HCT116 (cell line): ENCODE data around the gene ZDHHC16. TPM values are rescaled to one million over a fixed set of nuclear protein-coding genes. Genes with fewer than 3 reads are reported as not detected.
A peak's percentile ranks its signal among the peaks of the same experiment; 100 is the strongest.

Experiments
- ATAC-seq: fragments of 200-7000 bp; cut with Tn5 transposase; 2 replicates; pipeline ENCODE4 v1.9.1; 2020; ENCODE audit warnings: mild to moderate bottlenecking, moderate library complexity
- BruUV-seq: library from RNA; stranded (reverse); fragments of 400-500 nt; replicated peaks from 2 replicates; lab custom pipeline; 2021; lab: Mats Ljungman, UMichigan
- CTCF ChIA-PET: fragments of 300-600 bp; sonication (Branson Sonifier 250); formaldehyde crosslinking; loops from one replicate; lab custom pipeline; 2021; ENCODE audit warnings: antibody characterized with exemption; lab: Charles Lee
- POLR2A ChIA-PET: fragments of 300-600, 350-600 bp; sonication (Branson Sonifier 250); formaldehyde crosslinking; loops from one replicate; lab custom pipeline; 2021; ENCODE audit warnings: antibody characterized with exemption; lab: Charles Lee
- RAD21 ChIA-PET, 2 experiments: fragments of 300-600 bp; sonication (Branson Sonifier 250); formaldehyde crosslinking; loops; one replicate each; lab custom pipeline; 2023; ENCODE audit warnings: low total read pairs in 2 of 2; ENCODE audit not compliant: uncharacterized antibody in 2 of 2, unreplicated experiment in 2 of 2, low non-redundant PET in 1 of 2; lab: Charles Lee
- DNase-seq: peaks from one replicate; pipeline ENCODE4 v3.0.0-alpha.2; 2010; ENCODE audit warnings: low read depth, low spot score
- H2AFZ ChIP-seq: fragments of 200-600 bp; shearing (Covaris generic), sonication (generic); 2 replicates; pipeline ENCODE4 v1.6.1; 2017; ENCODE audit warnings: low read depth, mixed run types, mixed read lengths, antibody characterized with exemption, low read length; ENCODE audit not compliant: poor library complexity, severe bottlenecking
- H3K27ac ChIP-seq: 2 replicates; pipeline ENCODE4 v1.5.1; 2012; ENCODE audit warnings: low read depth, low read length
- H3K27me3 ChIP-seq: fragments of 200-600 bp; sonication (generic); 2 replicates; pipeline ENCODE4 v1.6.1; 2016; ENCODE audit warnings: mixed run types, low read length, mixed read lengths; ENCODE audit not compliant: insufficient read depth
- H3K36me3 ChIP-seq, 2 experiments: fragments of 200-500 bp in 1 of 2; fragments of 200-600 bp in 1 of 2; sonication (Bioruptor generic) in 1 of 2; sonication (generic) in 1 of 2; 2 replicates each; pipeline versions ENCODE4 v1.5.1 to v1.6.1; 2014 to 2016; ENCODE audit warnings: low read length in 2 of 2, inconsistent platforms in 1 of 2, mixed read lengths in 1 of 2, mixed run types in 1 of 2; ENCODE audit not compliant: insufficient read depth in 2 of 2, control insufficient read depth in 1 of 2
- H3K4me1 ChIP-seq, 2 experiments: fragments of 200-600 bp in 1 of 2; sonication (generic) in 1 of 2; 2 replicates each; pipeline versions ENCODE4 v1.5.1 to v1.6.1; 2012 to 2017; ENCODE audit warnings: low read length in 2 of 2, inconsistent platforms in 1 of 2, mild to moderate bottlenecking in 1 of 2, mixed read lengths in 1 of 2, mixed run types in 1 of 2, moderate library complexity in 1 of 2; ENCODE audit not compliant: insufficient read depth in 2 of 2, control insufficient read depth in 1 of 2
- H3K4me2 ChIP-seq: fragments of 200-600 bp; sonication (generic); 2 replicates; pipeline ENCODE4 v1.6.1; 2017; ENCODE audit warnings: mixed run types, low read length, mixed read lengths
- H3K4me3 ChIP-seq, 2 experiments: fragments of 200-600 bp in 1 of 2; sonication (generic) in 1 of 2; replicated peaks in 1 of 2; 2 replicates each; pipeline ENCODE4 v1.5.1; 2011 to 2016; ENCODE audit warnings: low read length in 2 of 2, control low read depth in 1 of 2, low read depth in 1 of 2, mild to moderate bottlenecking in 1 of 2, mixed read lengths in 1 of 2, mixed run types in 1 of 2
- H3K79me2 ChIP-seq: fragments of 200-600 bp; sonication (generic); 2 replicates; pipeline ENCODE4 v1.6.1; 2017; ENCODE audit warnings: mild to moderate bottlenecking, mixed run types, low read length, moderate library complexity, mixed read lengths; ENCODE audit not compliant: insufficient read depth
- H3K9ac ChIP-seq: fragments of 200-600 bp; sonication (generic); 2 replicates; pipeline ENCODE4 v1.6.1; 2016; ENCODE audit warnings: low read length, mixed read lengths
- H3K9me2 ChIP-seq: fragments of 200-600 bp; sonication (generic), shearing (Covaris generic); 2 replicates; pipeline ENCODE4 v1.6.1; 2017; ENCODE audit warnings: mixed run types, mild to moderate bottlenecking, moderate library complexity; ENCODE audit not compliant: insufficient read depth
- H3K9me3 ChIP-seq, 2 experiments: fragments of 200-500 bp in 1 of 2; fragments of 200-600 bp in 1 of 2; sonication (Bioruptor generic) in 1 of 2; sonication (generic) in 1 of 2; 2 replicates each; pipeline ENCODE4 v1.6.1; 2014 to 2017; ENCODE audit warnings: low read length in 2 of 2, mixed read lengths in 2 of 2, inconsistent platforms in 1 of 2, low read depth in 1 of 2, mild to moderate bottlenecking in 1 of 2, mixed run types in 1 of 2, moderate library complexity in 1 of 2; ENCODE audit not compliant: control insufficient read depth in 1 of 2, insufficient read depth in 1 of 2
- H4K20me1 ChIP-seq: fragments of 200-600 bp; sonication (generic), shearing (Covaris generic); 2 replicates; pipeline ENCODE4 v1.6.1; 2017; ENCODE audit warnings: mixed run types, mild to moderate bottlenecking, moderate library complexity; ENCODE audit not compliant: insufficient read depth
- CBX3 ChIP-seq: IDR thresholded peaks from 2 replicates; pipeline ENCODE4 v1.6.1; 2012; ENCODE audit warnings: low read depth
- EGR1 ChIP-seq: IDR thresholded peaks from 2 replicates; pipeline ENCODE4 v1.6.1; 2012; ENCODE audit warnings: low read depth
- MAX ChIP-seq: IDR thresholded peaks from 2 replicates; pipeline ENCODE4 v1.6.1; 2012
- POLR2A ChIP-seq: IDR thresholded peaks from 2 replicates; pipeline ENCODE4 v1.7.0; 2011; ENCODE audit warnings: borderline replicate concordance; ENCODE audit not compliant: insufficient read depth, insufficient read length; ENCODE audit errors: extremely low read depth
- POLR2AphosphoS5 ChIP-seq: IDR thresholded peaks from 2 replicates; pipeline ENCODE4 v1.6.1; 2011; ENCODE audit warnings: mild to moderate bottlenecking, low read depth, low read length, moderate library complexity
- RAD21 ChIP-seq: IDR thresholded peaks from 2 replicates; pipeline ENCODE4 v1.6.1; 2012; ENCODE audit warnings: low read depth, mild to moderate bottlenecking
- REST ChIP-seq: IDR thresholded peaks from 2 replicates; pipeline ENCODE4 v1.6.1; 2012; ENCODE audit warnings: low read depth
- SIN3A ChIP-seq: IDR thresholded peaks from 2 replicates; pipeline ENCODE4 v1.6.1; 2012; ENCODE audit warnings: low read depth
- SP1 ChIP-seq: IDR thresholded peaks from 2 replicates; pipeline ENCODE4 v1.6.1; 2012; ENCODE audit warnings: low read depth
- YY1 ChIP-seq: IDR thresholded peaks from 2 replicates; pipeline ENCODE4 v1.6.1; 2011; ENCODE audit warnings: low read length, low read depth, moderate library complexity, mild to moderate bottlenecking; ENCODE audit not compliant: insufficient replicate concordance; ENCODE audit errors: extremely low read depth
- ZBTB33 ChIP-seq: IDR thresholded peaks from 2 replicates; pipeline ENCODE4 v1.6.1; 2011; ENCODE audit warnings: mild to moderate bottlenecking, low read length, moderate library complexity; ENCODE audit not compliant: insufficient replicate concordance; ENCODE audit errors: extremely low read depth
- ZFX ChIP-seq: fragments of 450-650 bp; IDR thresholded peaks from 2 replicates; pipeline ENCODE4 v1.6.1; 2017
- intact Hi-C: fragments of 100-400 bp; cut with micrococcal nuclease; formaldehyde crosslinking; loops from 2 replicates; pipeline ENCODE4 v1.10.0; 2022
- total RNA-seq: library from RNA; stranded (reverse); gene quantifications from one replicate; pipeline ENCODE4 v1.2.1, GENCODE V29; 2021; ENCODE audit not compliant: unreplicated experiment

Gene ZDHHC16
- total RNA-seq, 1 experiment from 2014 or later, result 34.0 TPM

GRCh38 chr10:97498076-97498840 lies 52.3 kb downstream of the ZDHHC16 start, which contains the start of gene MMS19:
Gene MMS19, minus strand, starts transcription at chr10:97498422. Its CDS starts 38 bp downstream, at chr10:97498384.
- RAD21 ChIA-PET, result no interaction called here
- TF ChIP-seq POLR2A, result peak; percentile 43
- TF ChIP-seq RAD21, result no peak
- peak; percentile 93 for TF ChIP-seq YY1
- TF ChIP-seq REST, result no peak
- no peak for TF ChIP-seq CBX3
- peak; percentile 56; the same call in 1 of the 2 replicates for TF ChIP-seq POLR2AphosphoS5
- TF ChIP-seq ZBTB33, result peak; percentile 16
- peak; percentile 49; the same call in 1 of the 2 replicates for TF ChIP-seq EGR1
- peak; percentile 41; the same call in 1 of the 2 replicates for TF ChIP-seq SIN3A
- TF ChIP-seq SP1, result peak; percentile 56
- peak; percentile 34; the same call in 1 of the 2 replicates for TF ChIP-seq ZFX
- peak; percentile 72 for TF ChIP-seq MAX
- TF ChIP-seq, all 23 proteins: peak for 9
- peak; percentile 92 for ATAC-seq
- no peaks in the 10 kb centered on the region for H3K27me3 ChIP-seq
- ChIA-PET CTCF (interaction anchor here (0.7 to 1.0 kb wide), 2 partner anchors 74 to 114 kb away, joined by 3 to 4 read pairs; no protein-coding TSS in a partner anchor), POLR2A (interaction anchor here (0.8 to 0.9 kb wide), 2 partner anchors 20 to 71 kb away, joined by 3 to 4 read pairs; no protein-coding TSS in a partner anchor)
- H3K4me1 ChIP-seq, result peaks cover 9 to 17% of the 10 kb centered on the region in 2 experiments; a peak in 3 of 4 replicates
- peak within 1 kb of the TSS; percentile 94 for H3K27ac ChIP-seq
- peak within 1 kb of the TSS; percentile 18 for H2AFZ ChIP-seq
- peak within 1 kb of the TSS; percentile 81 to 96 for H3K4me3 ChIP-seq
- H3K79me2 ChIP-seq, result peaks cover 48% of the 10 kb centered on the region
- peak within 1 kb of the TSS; percentile 94 for H3K9ac ChIP-seq
- intact Hi-C loops, result loop anchor here (2.0 to 5.0 kb wide), 2 partner anchors 45 to 51 kb away; partner anchors contain the start of genes EXOSC1 and ZDHHC16
- no peaks in the 10 kb centered on the region for H3K9me3 ChIP-seq
- peak; percentile 92 for DNase-seq
- no peaks in the 10 kb centered on the region for H4K20me1 ChIP-seq
- no peaks in the 10 kb centered on the region; a peak in 1 of 4 replicates for H3K36me3 ChIP-seq
- no peaks in the 10 kb centered on the region for H3K9me2 ChIP-seq
- BruUV-seq, result TSS peak; percentile 29
- H3K4me2 ChIP-seq, result peak within 1 kb of the TSS; percentile 81
